ENCODE data around the gene STIP1.

STIP1 gene

GRCh38 chr11:64229090-64229743, 43.2 kb downstream of the STIP1 start:
- H3K27me3 ChIP-seq (replicated peaks; ENCODE audit: control insufficient read depth, insufficient read depth, low read length) = no peaks in the 10 kb centered on the region
- TF ChIP-seq, protein P1, sequence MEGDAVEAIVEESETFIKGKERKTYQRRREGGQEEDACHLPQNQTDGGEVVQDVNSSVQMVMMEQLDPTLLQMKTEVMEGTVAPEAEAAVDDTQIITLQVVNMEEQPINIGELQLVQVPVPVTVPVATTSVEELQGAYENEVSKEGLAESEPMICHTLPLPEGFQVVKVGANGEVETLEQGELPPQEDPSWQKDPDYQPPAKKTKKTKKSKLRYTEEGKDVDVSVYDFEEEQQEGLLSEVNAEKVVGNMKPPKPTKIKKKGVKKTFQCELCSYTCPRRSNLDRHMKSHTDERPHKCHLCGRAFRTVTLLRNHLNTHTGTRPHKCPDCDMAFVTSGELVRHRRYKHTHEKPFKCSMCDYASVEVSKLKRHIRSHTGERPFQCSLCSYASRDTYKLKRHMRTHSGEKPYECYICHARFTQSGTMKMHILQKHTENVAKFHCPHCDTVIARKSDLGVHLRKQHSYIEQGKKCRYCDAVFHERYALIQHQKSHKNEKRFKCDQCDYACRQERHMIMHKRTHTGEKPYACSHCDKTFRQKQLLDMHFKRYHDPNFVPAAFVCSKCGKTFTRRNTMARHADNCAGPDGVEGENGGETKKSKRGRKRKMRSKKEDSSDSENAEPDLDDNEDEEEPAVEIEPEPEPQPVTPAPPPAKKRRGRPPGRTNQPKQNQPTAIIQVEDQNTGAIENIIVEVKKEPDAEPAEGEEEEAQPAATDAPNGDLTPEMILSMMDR (IDR thresholded peaks at IDR 0.05; ENCODE audit: insufficient read depth, low read length, poor library complexity, severe bottlenecking) = no peak
- no peak overlapping the region for H3K4me3 ChIP-seq (replicated peaks; ENCODE audit: low read depth, low read length)
- no peak for DNase-seq (ENCODE audit: extremely low read depth, insufficient read length)
- H3K36me3 ChIP-seq (ENCODE audit: control insufficient read depth, insufficient read depth, low read length) = peaks cover 3% of the 10 kb centered on the region

DNA sequence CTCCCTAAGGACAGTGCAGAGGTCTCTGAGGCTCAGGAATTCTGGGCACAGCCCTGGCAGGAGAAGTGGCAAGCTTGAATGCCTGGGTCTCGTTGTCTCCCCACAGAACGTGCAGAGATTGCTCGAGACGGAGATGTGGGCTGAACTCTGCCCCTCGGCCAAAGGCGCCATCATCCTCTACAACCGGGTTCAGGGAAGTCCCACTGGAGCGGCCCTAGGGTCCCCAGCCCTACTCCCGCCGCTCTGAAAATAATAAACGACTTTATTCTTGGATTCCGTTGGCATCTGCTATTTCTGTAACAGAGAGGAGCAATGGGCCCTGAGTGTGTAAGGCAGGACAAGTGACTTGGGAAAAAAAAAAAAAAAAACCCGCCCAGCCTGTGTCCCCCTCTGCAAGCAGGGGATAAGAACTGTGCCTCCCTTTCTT, 43.8 kb downstream of the STIP1 start:
- no peaks in the 10 kb centered on the region for H3K27me3 ChIP-seq (replicated peaks; ENCODE audit: control insufficient read depth, insufficient read depth, low read length)
- H3K4me3 ChIP-seq (replicated peaks; ENCODE audit: low read depth, low read length) = peak overlapping the region; percentile 79
- DNase-seq (ENCODE audit: extremely low read depth, insufficient read length) = no peak
- peaks cover under 1% of the 10 kb centered on the region for H3K36me3 ChIP-seq (ENCODE audit: control insufficient read depth, insufficient read depth, low read length)
- TF ChIP-seq, protein P1 (IDR thresholded peaks at IDR 0.05; ENCODE audit: insufficient read depth, low read length, poor library complexity, severe bottlenecking) = no peak

- Histone ChIP-seq H3K4me3 (replicated peaks; ENCODE audit: low read depth, low read length) (peak within 1 kb of the TSS; percentile 79), H3K27me3 (replicated peaks; ENCODE audit: control insufficient read depth, insufficient read depth, low read length) (no peaks in the 10 kb centered on the region), H3K36me3 (ENCODE audit: control insufficient read depth, insufficient read depth, low read length) (no peaks in the 10 kb centered on the region; the same call in none of the 2 replicates)
- DNase-seq (ENCODE audit: extremely low read depth, insufficient read length) = peak; percentile 90
- TF ChIP-seq, protein P1 (IDR thresholded peaks at IDR 0.05; ENCODE audit: insufficient read depth, low read length, poor library complexity, severe bottlenecking) = no peak
Measured at GRCh38 chr11:64230171-64230984, 44.4 kb downstream of the STIP1 start, which contains the start of gene DNAJC4. Gene DNAJC4, plus strand, starts transcription at chr11:64230548. Its CDS starts 307 bp downstream, at chr11:64230855.

DNA sequence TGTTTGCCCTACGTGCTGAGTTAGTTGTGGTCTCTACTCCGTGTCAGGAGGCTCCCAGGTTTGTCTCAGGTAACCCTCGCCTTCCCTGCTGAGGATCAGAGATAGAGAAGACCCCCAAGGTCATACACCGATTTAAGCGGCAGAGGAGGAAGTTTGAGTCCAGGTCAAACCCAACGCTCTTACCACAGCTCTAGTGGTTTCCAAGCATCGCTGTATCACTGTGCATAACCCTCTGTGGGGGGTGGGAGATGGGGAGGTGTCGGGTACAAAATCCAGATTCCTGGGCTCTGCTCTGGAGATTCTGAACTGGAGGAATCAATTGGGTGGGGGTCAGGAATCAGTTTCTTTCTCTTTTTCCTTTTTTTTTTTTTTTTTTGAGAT, 45.0 kb downstream of the STIP1 start:
- Histone ChIP-seq H3K27me3 (replicated peaks; ENCODE audit: control insufficient read depth, insufficient read depth, low read length) (no peaks in the 10 kb centered on the region), H3K4me3 (replicated peaks; ENCODE audit: low read depth, low read length) (peak overlapping the region; percentile 79), H3K36me3 (ENCODE audit: control insufficient read depth, insufficient read depth, low read length) (no peaks in the 10 kb centered on the region; the same call in none of the 2 replicates)
- TF ChIP-seq, protein P1 (IDR thresholded peaks at IDR 0.05; ENCODE audit: insufficient read depth, low read length, poor library complexity, severe bottlenecking) = no peak
- no peak for DNase-seq (ENCODE audit: extremely low read depth, insufficient read length)

DNA sequence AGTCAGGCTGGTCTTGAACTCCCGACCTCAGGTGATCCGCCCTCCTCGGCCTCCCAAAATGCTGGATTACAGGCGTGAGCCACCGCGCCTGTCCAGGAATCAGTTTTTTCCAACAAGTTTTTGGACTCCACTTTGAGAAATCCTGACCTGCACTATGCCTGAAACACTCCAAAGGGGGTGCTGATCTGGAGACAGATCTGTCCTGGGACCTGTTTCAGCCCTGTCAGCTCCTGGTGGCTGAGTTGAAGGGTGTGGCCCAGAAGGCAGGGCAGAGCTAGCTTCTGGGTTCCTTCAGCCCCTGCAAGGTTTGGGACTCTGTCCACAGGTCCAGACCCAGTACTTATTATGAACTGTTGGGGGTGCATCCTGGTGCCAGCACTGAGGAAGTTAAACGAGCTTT, 45.6 kb downstream of the STIP1 start:
- TF ChIP-seq, protein P1 (IDR thresholded peaks at IDR 0.05; ENCODE audit: insufficient read depth, low read length, poor library complexity, severe bottlenecking) = no peak
- Histone ChIP-seq H3K4me3 (replicated peaks; ENCODE audit: low read depth, low read length) (no peak overlapping the region), H3K36me3 (ENCODE audit: control insufficient read depth, insufficient read depth, low read length) (no peaks in the 10 kb centered on the region; the same call in none of the 2 replicates), H3K27me3 (replicated peaks; ENCODE audit: control insufficient read depth, insufficient read depth, low read length) (no peaks in the 10 kb centered on the region)
- no peak for DNase-seq (ENCODE audit: extremely low read depth, insufficient read length)

Data from GM06990 (cell line).